Nephron (organoid): ENCODE results near the gene TXNDC16.

ENCODE experiments used
- H3K27ac Mint-ChIP-seq, 3 experiments: 2 replicates each; pipeline ENCODE4 v1.8.0; 2020; ENCODE audit warnings: mixed read lengths in 3 of 3, mild to moderate bottlenecking in 2 of 3, moderate library complexity in 1 of 3
- H3K27me3 Mint-ChIP-seq: 2 replicates; pipeline ENCODE4 v1.8.0; 2021; ENCODE audit warnings: low read depth, mild to moderate bottlenecking, moderate library complexity, mixed read lengths
- H3K36me3 Mint-ChIP-seq: 2 replicates; pipeline ENCODE4 v1.8.0; 2020; ENCODE audit warnings: low read depth, mixed read lengths
- H3K4me1 Mint-ChIP-seq: 2 replicates; pipeline ENCODE4 v1.8.0; 2020; ENCODE audit warnings: mixed read lengths
- H3K4me3 Mint-ChIP-seq, 3 experiments: 2 replicates each; pipeline ENCODE4 v1.8.0; 2020; ENCODE audit warnings: mild to moderate bottlenecking in 3 of 3, mixed read lengths in 3 of 3, moderate library complexity in 2 of 3
- H3K9me3 Mint-ChIP-seq: 2 replicates; pipeline ENCODE4 v1.8.0; 2020; ENCODE audit warnings: mixed read lengths
- CTCF ChIP-seq, 3 experiments: fragments of 200-600 bp; sonication (generic); IDR thresholded peaks; one replicate each; pipeline ENCODE4 v1.5.0; 2021; ENCODE audit warnings: antibody characterized with exemption in 3 of 3; ENCODE audit not compliant: unreplicated experiment in 3 of 3

Gene TXNDC16

DNA sequence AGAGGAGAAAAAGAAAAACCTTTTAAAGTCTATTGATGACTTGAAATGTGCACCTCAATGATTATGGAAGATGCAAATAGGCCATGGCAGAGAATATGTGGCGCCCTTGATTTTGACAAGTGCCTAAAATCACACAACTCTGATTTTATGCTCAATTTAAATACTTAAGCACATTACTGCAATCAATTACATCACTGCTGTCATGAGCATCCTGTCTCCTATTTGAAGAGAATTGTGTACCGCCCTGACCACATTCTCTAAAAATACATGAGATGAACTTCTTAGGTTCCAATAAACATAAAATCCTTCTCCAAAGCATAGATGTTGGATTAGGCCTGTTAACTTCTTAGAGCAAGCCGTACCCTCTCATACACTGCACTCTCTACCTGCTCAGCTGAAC, 1.6 kb downstream of the TXNDC16 start:
- Mint-ChIP-seq H3K4me1 (peaks cover 26% of the 10 kb centered on the region), H3K27me3 (no peaks in the 10 kb centered on the region), H3K27ac (peak overlapping the region in 2 of 3 experiments; percentile 29 to 30), H3K9me3 (no peaks in the 10 kb centered on the region), H3K4me3 (peak overlapping the region; percentile 81 to 93 (median 87)), H3K36me3 (no peaks in the 10 kb centered on the region)
- TF ChIP-seq CTCF (IDR thresholded peaks at IDR 0.05; ENCODE audit: unreplicated experiment in 3 of 3) = no peak

- TF ChIP-seq CTCF (IDR thresholded peaks at IDR 0.05; ENCODE audit: unreplicated experiment in 3 of 3) = no peak
- Mint-ChIP-seq H3K4me3 (no peak overlapping the region), H3K4me1 (peaks cover 21% of the 10 kb centered on the region), H3K9me3 (no peaks in the 10 kb centered on the region), H3K27me3 (no peaks in the 10 kb centered on the region), H3K36me3 (no peaks in the 10 kb centered on the region), H3K27ac (no peak overlapping the region)
These were observed 4.8 kb downstream of the TXNDC16 start for GRCh38 chr14:52547526-52547925.

DNA sequence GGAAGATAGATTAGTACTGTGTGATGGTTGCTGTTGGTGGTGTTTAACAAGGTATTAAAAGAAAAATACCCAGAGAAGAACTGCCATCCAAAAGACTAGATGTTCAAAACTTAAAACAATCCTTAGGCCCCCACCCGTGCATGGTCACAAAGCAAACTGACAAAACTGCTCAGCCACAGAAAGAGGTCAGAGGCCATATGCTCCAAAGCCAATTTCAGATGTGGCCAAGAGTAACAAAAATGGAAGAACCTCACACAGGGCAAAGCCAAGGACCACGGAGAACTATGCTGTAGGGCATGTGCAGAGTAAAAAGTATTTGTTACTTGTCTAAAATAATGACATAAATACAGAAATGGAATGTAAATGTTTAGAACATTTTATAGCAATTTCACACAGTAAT, 5.3 kb downstream of the TXNDC16 start:
- Mint-ChIP-seq H3K27ac (no peak overlapping the region), H3K36me3 (no peaks in the 10 kb centered on the region), H3K27me3 (no peaks in the 10 kb centered on the region), H3K4me1 (peaks cover 21% of the 10 kb centered on the region), H3K9me3 (no peaks in the 10 kb centered on the region), H3K4me3 (no peak overlapping the region)
- no peak for TF ChIP-seq CTCF (IDR thresholded peaks at IDR 0.05; ENCODE audit: unreplicated experiment in 3 of 3)

GRCh38 chr14:52546318-52546670, 6.0 kb downstream of the TXNDC16 start:
- Mint-ChIP-seq H3K36me3 (no peaks in the 10 kb centered on the region), H3K27me3 (no peaks in the 10 kb centered on the region), H3K9me3 (no peaks in the 10 kb centered on the region), H3K4me1 (peaks cover 15% of the 10 kb centered on the region), H3K27ac (peak overlapping the region in 1 of 3 experiments; percentile 34), H3K4me3 (no peak overlapping the region)
- no peak for TF ChIP-seq CTCF (IDR thresholded peaks at IDR 0.05; ENCODE audit: unreplicated experiment in 3 of 3)

GRCh38 chr14:52545584-52546317, 6.6 kb downstream of the TXNDC16 start:
- Mint-ChIP-seq H3K27me3 (no peaks in the 10 kb centered on the region), H3K9me3 (no peaks in the 10 kb centered on the region), H3K36me3 (no peaks in the 10 kb centered on the region), H3K4me3 (no peak overlapping the region), H3K27ac (peak overlapping the region in 1 of 3 experiments; percentile 34), H3K4me1 (peaks cover 11% of the 10 kb centered on the region)
- no peak for TF ChIP-seq CTCF (IDR thresholded peaks at IDR 0.05; ENCODE audit: unreplicated experiment in 3 of 3)

DNA sequence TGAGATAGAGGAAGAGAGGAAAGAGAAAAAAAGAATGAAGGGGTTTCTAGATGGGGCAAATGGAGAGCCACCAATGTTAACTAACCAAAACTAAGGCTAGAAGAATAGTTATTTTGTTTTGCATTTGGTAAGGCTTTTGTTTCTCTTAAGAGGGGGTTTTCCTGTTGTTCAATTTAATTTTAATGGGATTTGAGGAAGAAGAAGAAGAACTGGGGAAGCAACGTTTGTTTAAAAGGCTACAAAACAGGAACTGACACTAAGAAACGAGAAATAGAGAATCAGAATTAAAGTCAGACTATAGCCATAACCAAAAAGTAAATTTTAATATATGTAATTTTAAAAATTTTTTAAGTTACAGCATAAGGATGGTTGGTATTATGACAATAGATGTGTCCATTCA, 13.7 kb downstream of the TXNDC16 start:
- Mint-ChIP-seq H3K27me3 (no peaks in the 10 kb centered on the region), H3K4me1 (no peaks in the 10 kb centered on the region), H3K36me3 (peaks cover 32% of the 10 kb centered on the region), H3K4me3 (no peak overlapping the region), H3K27ac (no peak overlapping the region), H3K9me3 (no peaks in the 10 kb centered on the region)
- TF ChIP-seq CTCF (IDR thresholded peaks at IDR 0.05; ENCODE audit: unreplicated experiment in 3 of 3) = no peak
